SH-SY5Y (cell line): ENCODE measurements around the gene MAN2C1.

ENCODE experiments used
- GATA2 ChIP-seq: IDR thresholded peaks from 2 replicates; pipeline ENCODE4 v1.6.1; 2011; ENCODE audit warnings: mild to moderate bottlenecking, low read depth, low read length
- GATA3 ChIP-seq: IDR thresholded peaks from 2 replicates; pipeline ENCODE4 v1.6.1; 2011; ENCODE audit warnings: low read depth, mild to moderate bottlenecking, low read length, moderate library complexity

DNA sequence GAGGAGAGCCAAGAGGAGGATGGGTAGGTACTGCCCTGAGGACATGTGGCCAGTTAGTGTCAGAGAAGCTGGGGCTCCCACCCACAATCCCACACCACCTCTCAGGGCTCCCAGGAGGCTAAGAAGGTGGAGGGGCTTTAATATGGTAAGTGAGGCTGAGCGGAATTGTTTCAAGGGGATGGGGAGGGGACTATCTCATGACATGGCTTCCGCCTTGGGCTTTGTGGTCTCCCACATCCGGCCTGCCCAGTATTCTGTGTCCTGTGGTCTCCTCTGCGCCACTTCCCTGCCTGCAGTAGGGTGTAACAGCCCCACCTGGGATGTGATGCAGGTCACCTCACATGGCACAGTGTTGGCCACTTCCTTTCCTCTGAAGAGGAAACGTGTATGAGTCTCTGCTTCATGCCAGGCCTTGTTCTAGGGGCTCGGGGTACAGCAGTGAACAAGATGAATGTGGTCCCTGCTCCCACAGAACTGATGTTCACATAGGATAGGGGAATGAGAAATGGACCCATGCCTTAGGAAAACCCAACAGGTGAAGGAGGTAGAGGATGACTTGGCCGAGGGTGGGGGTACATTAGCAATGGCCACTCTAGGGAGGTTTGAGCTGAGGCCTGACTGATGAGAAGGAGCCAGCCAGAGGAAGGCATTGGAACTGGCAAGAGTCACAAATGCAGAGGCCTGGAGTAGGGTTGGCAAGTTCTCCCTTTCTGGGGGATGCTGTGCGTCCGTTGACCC, 18.4 kb downstream of the MAN2C1 start:
- no peak for TF ChIP-seq GATA3
- no peak for TF ChIP-seq GATA2
